GM06990 (cell line): ENCODE results near the gene ULK4.

ENCODE experiments used
- DNase-seq: peaks from one replicate; pipeline ENCODE4 v3.0.0-alpha.2; 2011; ENCODE audit not compliant: insufficient read length; ENCODE audit errors: extremely low read depth
- H3K27me3 ChIP-seq: replicated peaks from 2 replicates; pipeline ENCODE4 v1.6.0; 2011; ENCODE audit warnings: low read length; ENCODE audit not compliant: control insufficient read depth, insufficient read depth
- H3K36me3 ChIP-seq: 2 replicates; pipeline ENCODE4 v1.5.1; 2011; ENCODE audit warnings: low read length; ENCODE audit not compliant: control insufficient read depth, insufficient read depth
- H3K4me3 ChIP-seq: replicated peaks from 2 replicates; pipeline ENCODE4 v1.5.1; 2011; ENCODE audit warnings: low read depth, mild to moderate bottlenecking, control low read depth, low read length
- TF ChIP-seq, protein P1 (sequence below): IDR thresholded peaks from 2 replicates; pipeline ENCODE4 v1.5.1; 2011; ENCODE audit warnings: low read length, control low read depth, mild to moderate bottlenecking, inconsistent platforms; ENCODE audit not compliant: insufficient read depth, poor library complexity, severe bottlenecking

ULK4 gene

DNA sequence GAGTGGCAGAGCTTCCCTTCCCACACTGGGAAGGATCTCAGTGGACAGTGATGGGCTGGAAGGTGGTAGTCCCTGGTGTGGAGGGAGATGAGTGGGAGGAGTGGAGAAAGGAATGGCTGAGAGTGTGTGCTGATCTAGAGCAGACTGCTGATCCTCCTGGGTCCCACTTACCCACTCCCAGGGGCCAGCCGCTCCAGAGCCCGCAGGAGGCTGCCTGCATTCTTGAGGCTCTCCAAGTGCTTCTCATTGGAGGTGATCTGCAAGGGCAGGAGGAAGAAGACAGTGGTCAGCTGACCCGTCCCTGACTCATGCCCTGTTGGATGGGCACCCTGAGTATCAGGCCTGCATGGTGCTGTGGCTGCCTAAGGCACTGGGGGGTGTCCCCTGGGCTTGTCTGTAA, 712.6 kb downstream of the ULK4 start:
- TF ChIP-seq, protein P1, sequence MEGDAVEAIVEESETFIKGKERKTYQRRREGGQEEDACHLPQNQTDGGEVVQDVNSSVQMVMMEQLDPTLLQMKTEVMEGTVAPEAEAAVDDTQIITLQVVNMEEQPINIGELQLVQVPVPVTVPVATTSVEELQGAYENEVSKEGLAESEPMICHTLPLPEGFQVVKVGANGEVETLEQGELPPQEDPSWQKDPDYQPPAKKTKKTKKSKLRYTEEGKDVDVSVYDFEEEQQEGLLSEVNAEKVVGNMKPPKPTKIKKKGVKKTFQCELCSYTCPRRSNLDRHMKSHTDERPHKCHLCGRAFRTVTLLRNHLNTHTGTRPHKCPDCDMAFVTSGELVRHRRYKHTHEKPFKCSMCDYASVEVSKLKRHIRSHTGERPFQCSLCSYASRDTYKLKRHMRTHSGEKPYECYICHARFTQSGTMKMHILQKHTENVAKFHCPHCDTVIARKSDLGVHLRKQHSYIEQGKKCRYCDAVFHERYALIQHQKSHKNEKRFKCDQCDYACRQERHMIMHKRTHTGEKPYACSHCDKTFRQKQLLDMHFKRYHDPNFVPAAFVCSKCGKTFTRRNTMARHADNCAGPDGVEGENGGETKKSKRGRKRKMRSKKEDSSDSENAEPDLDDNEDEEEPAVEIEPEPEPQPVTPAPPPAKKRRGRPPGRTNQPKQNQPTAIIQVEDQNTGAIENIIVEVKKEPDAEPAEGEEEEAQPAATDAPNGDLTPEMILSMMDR: no peak
- H3K27me3 ChIP-seq: no peaks in the 10 kb centered on the region
- peaks cover 2% of the 10 kb centered on the region for H3K36me3 ChIP-seq
- H3K4me3 ChIP-seq: no peak overlapping the region
- DNase-seq: no peak

DNA sequence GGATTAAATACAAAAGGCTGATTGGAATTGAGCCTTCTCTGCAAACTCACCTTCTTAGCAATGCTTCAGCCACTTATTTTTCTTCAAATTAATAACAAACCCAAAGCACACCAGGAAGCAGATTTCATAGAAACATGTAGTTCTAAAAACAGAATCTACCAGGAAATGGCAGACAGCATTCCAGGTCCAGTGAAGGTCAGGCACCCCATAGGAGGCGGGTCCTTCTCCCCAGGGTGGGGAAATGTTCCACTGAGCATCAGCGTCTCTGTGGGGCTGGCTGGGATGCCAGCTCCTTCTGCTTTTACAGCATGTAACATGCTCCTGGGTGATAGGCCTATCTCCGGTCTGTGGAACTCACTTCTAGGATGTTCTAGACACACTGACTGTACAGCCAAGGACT, 713.4 kb downstream of the ULK4 start:
- TF ChIP-seq, protein P1: no peak
- H3K4me3 ChIP-seq: no peak overlapping the region
- H3K36me3 ChIP-seq: peaks cover 2% of the 10 kb centered on the region
- no peaks in the 10 kb centered on the region for H3K27me3 ChIP-seq
- no peak for DNase-seq

DNA sequence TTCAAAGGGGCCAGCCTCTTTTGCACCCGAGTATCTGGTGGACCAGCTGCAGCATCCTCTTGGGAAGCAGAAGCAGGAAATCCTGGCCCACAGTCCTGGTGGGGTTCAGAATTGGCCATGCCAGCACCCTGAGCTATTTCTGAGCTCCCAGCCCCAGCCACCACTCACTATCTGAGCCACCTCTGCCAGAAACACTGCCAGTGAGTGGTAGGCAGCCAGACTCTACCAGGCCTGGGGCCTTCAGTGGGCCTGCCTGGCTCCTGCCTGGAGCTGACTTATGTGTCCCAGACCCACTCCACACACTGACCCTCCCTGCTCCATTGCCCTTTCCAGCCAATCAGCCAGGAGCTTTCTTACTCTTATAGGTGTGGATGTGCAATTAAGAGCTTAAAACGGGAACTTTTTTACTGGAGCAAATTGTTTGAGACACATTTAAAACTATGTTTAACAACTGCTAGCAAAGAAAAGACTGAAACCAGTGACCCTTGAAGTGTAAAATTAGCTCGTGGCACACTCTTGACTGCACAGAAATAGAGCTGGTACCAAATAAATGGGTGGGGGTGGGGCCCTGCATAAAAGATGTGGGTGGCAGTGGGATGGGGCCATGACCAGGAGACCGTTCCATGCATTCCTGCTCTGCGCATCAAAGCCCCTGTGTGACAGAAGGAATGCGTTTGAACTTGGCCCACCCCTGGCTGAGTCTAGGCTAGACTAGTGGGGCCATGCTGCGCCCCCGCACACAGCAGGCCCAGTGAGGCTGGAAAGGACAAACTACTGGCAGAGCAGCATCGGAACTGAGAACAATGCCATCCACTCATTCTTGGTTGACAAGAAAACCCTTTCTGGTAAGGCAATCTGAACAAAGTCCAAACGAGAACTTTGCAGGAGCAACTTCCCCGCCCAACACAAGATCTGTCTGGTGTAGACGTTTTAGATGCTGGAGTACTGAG, 714.6 kb downstream of the ULK4 start:
- H3K36me3 ChIP-seq: peaks cover 2% of the 10 kb centered on the region
- DNase-seq: no peak
- no peaks in the 10 kb centered on the region for H3K27me3 ChIP-seq
- no peak overlapping the region for H3K4me3 ChIP-seq
- TF ChIP-seq, protein P1: no peak

DNA sequence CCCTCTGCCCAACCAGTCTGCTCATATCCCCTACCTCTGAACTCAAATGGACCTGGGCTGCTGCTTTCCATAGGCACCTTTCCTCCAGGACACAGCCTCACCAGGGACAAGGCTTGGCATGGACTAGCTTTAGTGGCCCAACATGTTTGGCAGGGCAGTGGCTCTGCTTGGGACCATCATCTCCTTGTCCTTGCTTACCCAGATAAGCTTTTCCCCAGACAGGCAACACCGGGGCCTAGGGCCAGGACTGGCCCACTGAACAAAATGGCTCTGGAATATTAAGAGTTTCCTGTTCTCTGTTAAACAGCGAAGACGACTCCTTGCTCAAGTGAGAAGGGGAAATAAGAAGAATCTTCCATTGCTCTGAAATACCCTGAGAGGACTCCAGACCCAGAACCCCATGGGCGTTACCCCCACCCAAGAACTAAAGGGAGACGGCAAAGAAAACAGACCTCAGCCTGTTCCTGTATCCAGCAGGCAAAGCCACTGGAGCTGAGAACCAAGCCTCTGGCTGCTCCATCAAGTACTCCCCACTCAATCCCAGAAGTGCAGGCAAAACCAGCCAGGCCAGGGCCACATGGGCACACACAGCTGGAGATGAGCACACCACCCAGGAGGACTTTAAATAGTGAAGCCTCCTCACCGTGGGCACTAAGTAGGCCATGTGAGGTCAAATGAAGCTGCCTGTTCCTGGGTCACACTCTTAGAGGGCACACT, 717.1 kb downstream of the ULK4 start:
- H3K4me3 ChIP-seq: no peak overlapping the region
- no peak for DNase-seq
- TF ChIP-seq, protein P1: no peak

DNA sequence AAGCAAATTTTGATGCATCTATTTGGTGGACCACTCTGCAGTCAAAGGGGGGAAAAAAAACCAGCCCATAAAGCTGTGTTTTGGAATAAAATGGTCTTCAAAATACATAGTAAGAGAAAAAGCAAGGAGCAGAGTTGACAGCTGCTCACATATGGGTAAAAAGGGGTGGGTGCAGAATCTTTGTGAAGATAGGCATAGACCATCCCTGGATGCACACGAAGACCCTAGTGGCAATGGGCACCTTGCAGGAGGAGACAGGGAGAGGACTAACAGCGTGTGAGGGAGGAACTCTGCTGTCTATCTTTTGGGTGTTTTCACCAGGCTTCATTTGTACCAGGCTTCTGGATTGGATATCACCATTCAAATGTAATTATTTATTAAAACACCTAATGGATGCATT, 718.7 kb downstream of the ULK4 start:
- Histone ChIP-seq H3K36me3 (peaks cover 9% of the 10 kb centered on the region), H3K4me3 (no peak overlapping the region), H3K27me3 (no peaks in the 10 kb centered on the region)
- TF ChIP-seq, protein P1: no peak
- no peak for DNase-seq

More for the DNA sequence above, 717.1 kb downstream of the ULK4 start:
- H3K36me3 ChIP-seq: peaks cover 4% of the 10 kb centered on the region
- no peaks in the 10 kb centered on the region for H3K27me3 ChIP-seq
